HepG2 (cell line): Measurements from ENCODE around the gene PITRM1. TPM values are rescaled to one million over a fixed set of nuclear protein-coding genes. Genes with fewer than 3 reads are reported as not detected.

Experiments
- ATAC-seq: fragments of 200-7000 bp; cut with Tn5 transposase; 3 replicates; pipeline ENCODE4 v1.9.1; 2020; ENCODE audit warnings: mild to moderate bottlenecking, moderate library complexity
- BruUV-seq: library from RNA; stranded (reverse); fragments of 400-500 nt; replicated peaks from 2 replicates; lab custom pipeline; 2021; lab: Mats Ljungman, UMichigan
- CTCF ChIA-PET: fragments of 300-600 bp; formaldehyde crosslinking; extraction: SDS; loops from one replicate; lab custom pipeline; 2021; ENCODE audit warnings: low total read pairs, inconsistent platforms, low intra/inter-chr PET ratio; lab: Yijun Ruan, JAX
- POLR2A ChIA-PET: fragments of 350-600 bp; sonication (Branson Sonifier 250); formaldehyde crosslinking; loops from one replicate; lab custom pipeline; 2020; ENCODE audit warnings: antibody characterized with exemption, inconsistent platforms; lab: Yijun Ruan, JAX
- DNase-seq: peaks from one replicate; pipeline ENCODE4 v3.0.0-alpha.2; 2015; ENCODE audit warnings: low spot score
- FAIRE-seq: peaks from 3 replicates; lab custom pipeline; 2011; peaks lifted over from hg19 to GRCh38; lab: Jason Lieb, UNC
- H2AFZ ChIP-seq: one replicate; pipeline ENCODE4 v1.6.1; 2011; ENCODE audit warnings: low read length, inconsistent platforms
- H3K27ac ChIP-seq: fragments of 300-600 bp; 3 replicates; pipeline ENCODE4 v1.8.0; 2011; ENCODE audit warnings: mixed run types, mild to moderate bottlenecking, mixed read lengths, low read length, inconsistent platforms; ENCODE audit not compliant: insufficient read depth; ENCODE audit errors: extremely low read length
- H3K27me3 ChIP-seq, 2 experiments: fragments of 200-600 bp in 1 of 2; 2 replicates in 1 of 2; 3 replicates in 1 of 2; pipeline versions ENCODE4 v1.6.0 to v1.8.0; 2011; ENCODE audit warnings: low read length in 2 of 2, mild to moderate bottlenecking in 2 of 2, moderate library complexity in 2 of 2, inconsistent platforms in 1 of 2; ENCODE audit not compliant: insufficient read depth in 2 of 2, control insufficient read depth in 1 of 2
- H3K36me3 ChIP-seq, 2 experiments: fragments of 200-600 bp in 1 of 2; replicated peaks in 1 of 2; 2 replicates in 1 of 2; 3 replicates in 1 of 2; pipeline versions ENCODE4 v1.5.1 to v1.8.0; 2011; ENCODE audit warnings: low read length in 2 of 2, inconsistent platforms in 1 of 2; ENCODE audit not compliant: insufficient read depth in 2 of 2, control insufficient read depth in 1 of 2
- H3K4me1 ChIP-seq: 2 replicates; pipeline ENCODE4 v1.5.1; 2012; ENCODE audit warnings: low read length, inconsistent platforms; ENCODE audit not compliant: insufficient read depth
- H3K4me2 ChIP-seq: 2 replicates; pipeline ENCODE4 v1.6.0; 2011; ENCODE audit warnings: low read depth, low read length, inconsistent platforms
- H3K4me3 ChIP-seq, 3 experiments: fragments of 200-600 bp in 1 of 3; sonication (generic), shearing (Covaris generic) in 1 of 3; replicated peaks in 1 of 3; 2 replicates each; pipeline ENCODE4 v1.5.1; 2011 to 2016; ENCODE audit warnings: low read length in 3 of 3, inconsistent platforms in 2 of 3, low read depth in 2 of 3, mild to moderate bottlenecking in 2 of 3, control low read depth in 1 of 3, mixed read lengths in 1 of 3; ENCODE audit not compliant: insufficient read depth in 1 of 3
- H3K79me2 ChIP-seq: one replicate; pipeline ENCODE4 v1.6.1; 2011; ENCODE audit warnings: low read length, inconsistent platforms; ENCODE audit not compliant: insufficient read depth
- H3K9ac ChIP-seq: 2 replicates; pipeline ENCODE4 v1.6.0; 2011; ENCODE audit warnings: mild to moderate bottlenecking, low read depth, low read length, inconsistent platforms; ENCODE audit not compliant: insufficient read depth
- H3K9me3 ChIP-seq: 2 replicates; pipeline ENCODE4 v1.5.1; 2012; ENCODE audit warnings: mild to moderate bottlenecking, low read length
- H4K20me1 ChIP-seq: 2 replicates; pipeline ENCODE4 v1.6.0; 2011; ENCODE audit warnings: inconsistent platforms, mild to moderate bottlenecking, low read length, moderate library complexity; ENCODE audit not compliant: insufficient read depth
- ATF7 ChIP-seq, 2 experiments: fragments of 450-650 bp in 1 of 2; sonication (generic) in 1 of 2; formaldehyde crosslinking in 1 of 2; IDR thresholded peaks; 2 replicates each; pipeline versions ENCODE4 v1.4.0 to v1.6.1; 2016 to 2020; ENCODE audit warnings: antibody characterized with exemption in 1 of 2, mild to moderate bottlenecking in 1 of 2, missing genetic modification reagents in 1 of 2
- ERF ChIP-seq: IDR thresholded peaks from 2 replicates; pipeline ENCODE4 v1.6.1; 2018; ENCODE audit warnings: missing biosample characterization, missing genetic modification reagents
- MLX ChIP-seq: IDR thresholded peaks from 2 replicates; pipeline ENCODE4 v1.6.1; 2016
- NFYB ChIP-seq: sonication (generic); formaldehyde crosslinking; IDR thresholded peaks from 2 replicates; pipeline ENCODE4 v1.4.0; 2020; ENCODE audit warnings: missing genetic modification reagents
- PRDM4 ChIP-seq: sonication (generic); formaldehyde crosslinking; IDR thresholded peaks from 2 replicates; pipeline ENCODE4 v1.9.0; 2021; ENCODE audit warnings: missing genetic modification reagents, borderline replicate concordance
- ZBTB10 ChIP-seq: sonication (generic); formaldehyde crosslinking; IDR thresholded peaks from 2 replicates; pipeline ENCODE4 v1.4.0; 2020; ENCODE audit warnings: missing genetic modification reagents, borderline replicate concordance
- ZMYM2 ChIP-seq: sonication (generic); formaldehyde crosslinking; IDR thresholded peaks from 2 replicates; pipeline ENCODE4 v1.8.0; 2022; ENCODE audit warnings: mild to moderate bottlenecking, missing genetic modification reagents
- ZNF784 ChIP-seq: sonication (generic); formaldehyde crosslinking; IDR thresholded peaks from 2 replicates; pipeline ENCODE4 v1.5.1; 2020; ENCODE audit warnings: missing genetic modification reagents, mild to moderate bottlenecking, borderline replicate concordance
- WGBS: methylation state at CpG from one replicate; pipeline ENCODE4 v1.1.6; 2017; ENCODE audit warnings: low lambda C conversion rate; 5-methylcytosine and 5-hydroxymethylcytosine counted together
- in situ Hi-C: cut with HindIII; loops from 2 replicates; pipeline ENCODE4 v1.10.0; 2017; ENCODE audit warnings: low pct_unique_long_range_greater_than_20kb; ENCODE audit not compliant: extremely low pct_ligation_motif_present
- intact Hi-C: fragments of 100-400 bp; cut with micrococcal nuclease; formaldehyde crosslinking; loops from one replicate; pipeline ENCODE4 v1.10.0; 2022; ENCODE audit not compliant: unreplicated experiment
- polyA plus RNA-seq, 8 experiments: library from polyadenylated mRNA; depleted of rRNA in 3 of 8; stranded (reverse) in 7 of 8; unstranded in 1 of 8; fragments of >200 nt; fragmentation: Illumina TruSeq in 4 of 8; extraction: Trizol in 4 of 8; gene quantifications; 2 replicates each; pipeline versions ENCODE4 v1.2.1 to v1.2.3, GENCODE V29; 2011 to 2016; ENCODE audit warnings: low read depth in 4 of 8, missing spikeins in 1 of 8, mixed read lengths in 1 of 8; ENCODE audit not compliant: insufficient read depth in 1 of 8
- total RNA-seq, 5 experiments: library from RNA; depleted of rRNA; stranded (reverse); fragments of >200 nt; fragmentation: Illumina TruSeq; extraction: Trizol; gene quantifications; 2 replicates each; pipeline ENCODE4 v1.2.3, GENCODE V29; 2016; ENCODE audit warnings: low read depth in 1 of 5

Gene PITRM1
- total and polyA plus RNA-seq, 2 of the 13 experiments (the other 11 are each of a cell fraction or from before 2014, with no cell fraction given): 16.4 to 29.0 TPM

- FAIRE-seq (no peak), DNase-seq (no peak), ATAC-seq (no peak)
- H3K9me3 ChIP-seq: no peaks in the 10 kb centered on the region
- BruUV-seq: no TSS peak
- no peak overlapping the region for H2AFZ ChIP-seq
- ChIA-PET CTCF (no interaction called here), POLR2A (no interaction called here)
- in situ Hi-C loops: no loop called here
- H3K27me3 ChIP-seq: no peaks in the 10 kb centered on the region
- no peaks in the 10 kb centered on the region for H3K4me1 ChIP-seq
- H3K27ac ChIP-seq: no peak overlapping the region
- no peaks in the 10 kb centered on the region for H3K79me2 ChIP-seq
- H3K4me3 ChIP-seq: no peak overlapping the region
- no peak for TF ChIP-seq ZNF784 (CRISPR knock-in tag)
- no peak for TF ChIP-seq ERF (CRISPR knock-in tag)
- peak; percentile 19; the same call in 1 of the 2 replicates for TF ChIP-seq ATF7 (IDR thresholded peaks at IDR 0.05)
- no peak for TF ChIP-seq ATF7 (CRISPR knock-in tag; IDR thresholded peaks at IDR 0.05)
- TF ChIP-seq, all 625 proteins: peak for 1
- no peaks in the 10 kb centered on the region for H4K20me1 ChIP-seq
- WGBS: 88% methylated on average over 5 of the region's 5 CpGs
- H3K4me2 ChIP-seq: no peak overlapping the region
- intact Hi-C loops: no loop called here
- H3K36me3 ChIP-seq: peaks cover 3 to 19% of the 10 kb centered on the region in 2 experiments; a peak in 3 of 5 replicates
- no peak overlapping the region for H3K9ac ChIP-seq
Measured at GRCh38 chr10:3133948-3134347, 38.6 kb downstream of the PITRM1 start.

GRCh38 chr10:3132036-3133025, 40.3 kb downstream of the PITRM1 start:
- Histone ChIP-seq H3K4me1 (no peaks in the 10 kb centered on the region), H3K4me2 (no peak overlapping the region), H3K27me3 (no peaks in the 10 kb centered on the region), H2AFZ (no peak overlapping the region), H3K27ac (no peak overlapping the region), H4K20me1 (no peaks in the 10 kb centered on the region), H3K36me3 (peaks cover 1 to 4% of the 10 kb centered on the region in 2 experiments; a peak in 2 of 5 replicates), H3K9ac (no peak overlapping the region), H3K4me3 (no peak overlapping the region), H3K79me2 (no peaks in the 10 kb centered on the region), H3K9me3 (no peaks in the 10 kb centered on the region)
- BruUV-seq: no TSS peak
- no peak for FAIRE-seq
- DNase-seq: no peak
- ChIA-PET CTCF (no interaction called here), POLR2A (no interaction called here)
- intact Hi-C loops (no loop called here), in situ Hi-C loops (no loop called here)
- no peak for ATAC-seq
- 91% methylated on average over 17 of the region's 22 CpGs for WGBS
- TF ChIP-seq ZBTB10 (no peak), PRDM4 (CRISPR knock-in tag) (no peak), NFYB (no peak), MLX (no peak), ZMYM2 (no peak)
